HTERT RPE-1 (cell line): Measurements from ENCODE around the gene HMG20B.

Experiments used
- in situ Hi-C: fragments of 300-500 bp; cut with MboI; formaldehyde crosslinking; loops from 4 replicates; pipeline ENCODE4 v1.14.3; 2020; ENCODE audit warnings: low sequenced_read_pairs

HMG20B gene

DNA sequence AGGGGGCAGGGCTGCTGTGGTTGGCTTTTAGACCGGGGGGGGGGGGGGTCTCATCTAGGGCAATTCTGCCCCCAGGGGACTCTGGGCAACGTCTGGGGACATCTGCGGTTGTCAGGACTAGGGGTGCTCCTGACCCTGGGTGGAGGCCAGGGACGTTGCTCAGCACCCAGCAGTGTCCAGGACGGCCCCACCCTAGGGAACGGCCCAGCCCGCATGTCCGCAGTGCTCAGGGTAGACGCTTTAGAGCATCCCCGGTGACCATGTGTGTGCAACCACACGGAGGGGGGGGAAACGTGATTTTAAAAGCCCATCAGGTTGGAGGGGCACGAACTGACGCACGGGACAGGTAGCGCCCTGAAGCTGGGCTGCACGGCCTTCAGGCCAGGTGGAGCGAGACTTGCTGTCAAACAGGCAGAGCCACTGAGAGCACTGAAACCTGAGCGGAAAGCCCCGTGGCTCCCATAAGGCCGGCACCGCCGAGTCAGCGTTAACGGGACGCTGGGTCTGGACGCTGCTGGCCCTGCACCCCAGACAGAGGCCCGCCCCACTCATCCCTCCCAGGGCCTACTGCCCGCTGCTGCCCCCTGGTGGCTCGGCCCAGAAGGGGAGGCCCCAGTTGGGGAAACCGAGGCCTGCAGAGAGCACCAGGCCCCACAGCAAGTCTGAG lies 45.5 kb downstream of the HMG20B start:
- in situ Hi-C loops: no loop called here

GRCh38 chr19:3618811-3619630 lies 46.3 kb downstream of the HMG20B start:
- in situ Hi-C loops: no loop called here

GRCh38 chr19:3619631-3620012 lies 46.9 kb downstream of the HMG20B start:
- in situ Hi-C loops: no loop called here

GRCh38 chr19:3620145-3620816 lies 47.5 kb downstream of the HMG20B start:
- in situ Hi-C loops: no loop called here

DNA sequence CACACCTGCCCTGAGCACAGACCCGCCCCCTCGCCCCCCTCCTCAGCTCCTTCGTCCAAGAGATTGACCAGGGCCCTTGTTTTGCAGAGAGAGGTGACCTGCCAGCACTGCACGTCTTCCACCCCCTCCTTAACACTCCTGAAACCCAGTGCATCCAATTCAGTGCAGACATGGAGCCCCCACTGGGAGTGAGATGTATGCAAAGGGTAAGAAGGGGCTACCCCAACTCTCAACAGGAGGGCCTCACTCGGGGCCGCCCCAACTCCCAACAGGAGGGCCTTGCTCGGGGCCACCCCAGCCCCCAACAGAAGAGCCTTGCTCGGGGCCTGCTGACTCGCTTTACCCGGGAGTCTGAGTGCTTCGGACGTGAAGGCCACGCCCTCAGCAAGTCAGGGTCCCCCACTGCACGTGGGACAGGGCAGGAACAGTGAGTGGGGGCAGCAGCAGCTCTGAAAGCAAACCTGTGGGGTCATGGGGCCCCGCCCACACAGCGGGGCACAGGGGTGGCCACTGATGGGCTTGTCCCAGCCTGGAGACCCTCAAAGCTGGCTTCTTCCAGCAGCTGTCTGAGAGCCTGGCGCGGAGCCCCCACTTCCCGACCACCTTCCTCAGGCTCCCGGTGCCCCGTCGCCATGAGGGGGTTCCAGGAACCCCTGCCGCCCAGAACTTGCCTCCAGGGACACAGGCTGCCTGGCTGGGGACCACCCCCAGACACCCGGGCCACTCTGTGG lies 48.2 kb downstream of the HMG20B start:
- in situ Hi-C loops: no loop called here

DNA sequence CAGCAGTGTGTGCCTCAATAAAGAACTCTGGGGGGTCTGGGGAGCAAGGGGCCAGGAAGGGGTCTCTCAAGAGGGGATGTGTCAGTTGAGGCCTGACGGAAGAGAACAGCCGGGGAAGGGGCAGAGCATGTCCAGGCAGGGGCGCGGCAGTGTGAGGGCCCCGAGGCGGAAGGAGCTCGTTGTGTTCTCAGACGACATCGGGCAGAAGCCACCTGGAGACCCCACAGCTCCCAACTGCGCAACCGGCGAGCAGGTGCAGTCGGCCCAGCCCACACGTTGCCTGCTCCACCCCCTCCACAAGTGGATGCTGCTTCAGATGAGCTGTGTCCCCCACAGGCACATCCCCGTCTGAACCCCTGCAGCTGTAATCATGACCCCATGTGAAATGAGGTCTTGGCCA lies 48.9 kb downstream of the HMG20B start:
- in situ Hi-C loops: no loop called here

GRCh38 chr19:3622224-3622623 lies 49.5 kb downstream of the HMG20B start:
- in situ Hi-C loops: no loop called here

DNA sequence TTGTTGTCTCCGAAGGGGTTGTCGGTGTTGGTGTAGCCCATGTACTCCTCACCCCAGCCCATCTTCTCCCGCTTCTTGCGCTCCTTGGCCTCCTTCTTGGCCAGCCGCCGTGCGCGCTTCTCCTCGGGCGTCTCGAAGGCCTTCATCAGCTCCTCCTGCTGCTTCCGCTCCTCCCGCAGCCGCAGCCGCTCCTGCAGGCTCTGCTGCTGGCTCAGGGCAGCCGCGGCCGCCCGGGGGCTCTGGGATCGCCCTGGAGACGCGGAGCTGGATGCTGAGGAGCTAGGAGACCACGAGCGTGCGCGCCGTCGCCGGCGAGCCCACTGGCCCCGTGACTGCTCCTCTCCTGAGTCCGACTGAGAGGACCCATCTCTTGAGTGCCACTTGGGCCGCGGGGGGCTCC lies 51.0 kb downstream of the HMG20B start:
- in situ Hi-C loops: no loop called here

- in situ Hi-C loops: no loop called here
Measured at GRCh38 chr19:3625996-3626472, 53.3 kb downstream of the HMG20B start.

DNA sequence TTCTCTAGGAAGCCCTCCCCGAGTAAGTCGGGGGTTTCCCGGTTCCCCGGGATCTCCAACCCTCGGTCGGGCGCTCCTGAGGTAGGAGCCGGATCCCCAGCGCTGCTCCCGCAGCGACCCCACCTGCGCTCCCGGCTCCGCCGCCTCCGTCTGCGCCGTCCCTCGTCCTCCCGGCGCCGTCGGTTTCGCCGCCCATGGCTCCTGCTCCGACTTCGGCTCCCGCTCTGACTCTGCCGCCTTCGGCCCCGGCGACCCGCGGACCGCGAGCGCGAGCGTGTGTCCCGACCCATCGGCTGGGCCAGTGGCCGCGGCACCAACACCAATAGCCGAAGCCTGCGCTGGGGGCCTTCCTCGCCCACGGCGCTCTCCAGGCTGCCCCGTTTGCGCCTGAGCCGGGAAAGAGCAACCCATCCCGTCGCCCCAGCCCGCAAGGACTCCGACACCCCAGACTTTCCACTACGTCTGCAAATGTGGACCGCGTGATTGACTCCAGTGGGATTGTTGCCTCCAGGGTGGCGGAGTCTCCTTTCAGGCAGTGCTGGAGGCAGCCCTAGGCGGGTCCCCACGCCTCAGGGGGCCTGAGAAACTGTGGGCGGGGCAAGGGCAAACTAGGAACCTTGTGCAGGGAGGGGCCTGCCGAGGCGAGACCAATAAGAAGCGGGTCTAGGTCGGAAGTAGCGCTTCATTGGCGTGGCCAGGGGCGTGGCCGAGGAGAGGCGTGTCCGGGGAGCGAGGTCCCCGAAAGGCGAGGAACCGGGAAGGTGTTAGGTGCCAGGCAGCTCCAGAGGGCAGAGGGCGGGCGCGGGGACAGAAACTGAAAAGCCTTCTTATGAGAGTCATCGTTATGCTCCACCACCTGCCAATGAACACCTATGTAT lies 54.0 kb downstream of the HMG20B start, which contains the start of gene CACTIN:
Gene CACTIN, minus strand, starts transcription at position 318 of the 878 bp plus-strand sequence. Its CDS starts 28 bp downstream, at position 290.
- in situ Hi-C loops: no loop called here

- in situ Hi-C loops: no loop called here
Measured at GRCh38 chr19:3627351-3627723, 54.6 kb downstream of the HMG20B start.
